Left ventricle myocardium inferior (tissue), 1 donor: Measurements from ENCODE around the gene BTRC. TPM values are rescaled to one million over a fixed set of nuclear protein-coding genes. Genes with fewer than 3 reads are reported as not detected.

Source experiments
- DNase-seq: peaks from one replicate; pipeline ENCODE4 v3.0.0-alpha.2; 2020
- H3K27ac ChIP-seq: fragments of 200-600 bp; replicated peaks from 2 replicates; pipeline ENCODE4 v1.8.0; 2021
- H3K27me3 ChIP-seq: fragments of 200-600 bp; 2 replicates; pipeline ENCODE4 v1.8.0; 2021; ENCODE audit warnings: low read depth
- H3K36me3 ChIP-seq: fragments of 200-600 bp; 2 replicates; pipeline ENCODE4 v1.8.0; 2021
- H3K4me1 ChIP-seq: fragments of 200-600 bp; 2 replicates; pipeline ENCODE4 v1.8.0; 2021
- H3K4me3 ChIP-seq: fragments of 200-600 bp; 2 replicates; pipeline ENCODE4 v1.8.0; 2021; ENCODE audit warnings: mild to moderate bottlenecking, moderate library complexity
- H3K9me3 ChIP-seq: fragments of 200-600 bp; replicated peaks from 2 replicates; pipeline ENCODE4 v1.8.0; 2021
- CTCF ChIP-seq: fragments of 200-600 bp; IDR thresholded peaks from 2 replicates; pipeline ENCODE4 v1.8.0; 2021; ENCODE audit warnings: antibody characterized with exemption, mild to moderate bottlenecking, borderline replicate concordance
- intact Hi-C: fragments of 100-400 bp; cut with micrococcal nuclease; formaldehyde crosslinking; loops from one replicate; pipeline ENCODE4 v1.11.0; 2022
- total RNA-seq: library from RNA; stranded (reverse); fragmentation: NEBNext Ultra II Directional; extraction: Animal tissue kit (Norgen Biotek cat#: 25700); gene quantifications from one replicate; pipeline ENCODE4 v1.2.1, GENCODE V29; 2021
- donor health status: DM: no; HTN: yes; CAD: no; lungs with severe emphysema.

The BTRC gene
- total RNA-seq, 1 donor from 2014 or later: 34.8 TPM

GRCh38 chr10:101447477-101447876 lies 93.5 kb downstream of the BTRC start:
- Histone ChIP-seq H3K27ac (peak overlapping the region; percentile 69), H3K27me3 (no peaks in the 10 kb centered on the region), H3K4me3 (no peak overlapping the region), H3K4me1 (peaks cover 79% of the 10 kb centered on the region), H3K36me3 (no peaks in the 10 kb centered on the region), H3K9me3 (no peaks in the 10 kb centered on the region)
- no peak for TF ChIP-seq CTCF
- DNase-seq: no peak
- intact Hi-C loops: loop anchor here (10.0 kb wide), 1 partner anchor 153 kb away; no protein-coding TSS in a partner anchor

- intact Hi-C loops: no loop called here
- no peak for TF ChIP-seq CTCF
- H3K36me3 ChIP-seq: no peaks in the 10 kb centered on the region
- H3K27me3 ChIP-seq: no peaks in the 10 kb centered on the region
- peaks cover 71% of the 10 kb centered on the region for H3K4me1 ChIP-seq
- no peak for DNase-seq
- no peak overlapping the region for H3K27ac ChIP-seq
- H3K4me3 ChIP-seq: no peak overlapping the region
- no peaks in the 10 kb centered on the region for H3K9me3 ChIP-seq
Observed at GRCh38 chr10:101450277-101451080, 96.5 kb downstream of the BTRC start.

DNA sequence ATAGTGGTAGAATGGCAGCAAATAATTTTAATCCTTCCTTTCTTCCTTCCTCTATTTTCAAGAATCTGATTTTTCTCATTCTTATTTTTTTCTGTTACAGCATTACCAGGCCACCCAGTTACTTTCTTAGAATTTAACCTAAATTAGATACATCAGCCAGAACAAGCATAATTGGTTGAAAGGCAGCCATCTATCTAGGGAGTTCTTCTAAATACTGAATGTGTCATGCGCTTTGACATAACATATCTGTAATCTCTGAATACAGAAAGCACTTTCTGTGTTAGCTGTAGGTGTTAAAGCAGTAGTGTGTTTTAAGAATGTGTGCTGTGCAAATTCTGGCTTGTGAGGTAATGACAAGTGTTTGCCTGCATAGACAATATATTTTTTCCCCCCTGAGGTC lies 97.3 kb downstream of the BTRC start:
- TF ChIP-seq CTCF: no peak
- H3K27ac ChIP-seq: no peak overlapping the region
- H3K36me3 ChIP-seq: no peaks in the 10 kb centered on the region
- H3K9me3 ChIP-seq: no peaks in the 10 kb centered on the region
- no peaks in the 10 kb centered on the region for H3K27me3 ChIP-seq
- no peak overlapping the region for H3K4me3 ChIP-seq
- intact Hi-C loops: no loop called here
- H3K4me1 ChIP-seq: peaks cover 64% of the 10 kb centered on the region
- DNase-seq: no peak

DNA sequence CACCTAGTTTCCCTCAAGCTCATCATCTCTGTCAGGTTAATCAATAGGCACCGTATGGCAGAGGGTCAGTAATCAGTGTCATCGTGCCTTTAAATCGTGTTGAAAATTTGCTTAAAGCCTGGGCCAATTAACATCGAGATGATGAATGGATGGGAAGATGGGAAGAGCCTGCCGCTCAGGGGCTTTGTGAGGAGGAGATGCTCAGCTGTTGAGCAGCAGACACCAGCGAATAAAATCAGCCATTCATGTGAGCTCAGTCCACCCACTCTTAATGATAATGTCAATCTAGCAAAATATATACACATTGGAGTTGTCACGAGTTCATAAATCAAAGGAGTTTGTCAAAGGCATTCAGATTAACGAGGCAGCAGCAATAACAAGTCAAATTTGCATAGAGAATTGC lies 97.7 kb downstream of the BTRC start:
- intact Hi-C loops: no loop called here
- no peak for DNase-seq
- no peak for TF ChIP-seq CTCF

DNA sequence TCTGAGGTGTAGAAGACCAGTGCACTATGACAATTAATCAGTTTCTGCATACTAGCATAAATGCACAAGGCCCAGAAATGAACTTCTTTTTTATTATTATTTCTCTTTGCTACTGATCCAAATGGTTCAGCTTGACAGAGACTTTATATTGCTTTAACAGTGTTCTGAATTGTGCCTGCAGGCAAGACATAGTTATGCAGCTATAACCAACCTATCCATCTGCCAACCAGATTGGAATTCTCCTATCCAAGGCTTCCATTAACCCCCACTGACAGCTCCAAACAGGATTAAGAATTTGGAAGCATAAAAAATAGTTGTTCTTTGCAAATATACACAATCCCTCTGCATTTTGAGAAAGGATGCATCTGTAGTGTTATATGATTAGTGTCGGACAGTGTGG lies 98.2 kb downstream of the BTRC start:
- no peaks in the 10 kb centered on the region for H3K27me3 ChIP-seq
- H3K4me3 ChIP-seq: no peak overlapping the region
- no peaks in the 10 kb centered on the region for H3K9me3 ChIP-seq
- no peak overlapping the region for H3K27ac ChIP-seq
- DNase-seq: no peak
- intact Hi-C loops: no loop called here
- peaks cover 55% of the 10 kb centered on the region for H3K4me1 ChIP-seq
- no peak for TF ChIP-seq CTCF
- no peaks in the 10 kb centered on the region for H3K36me3 ChIP-seq

More for the DNA sequence above, 97.7 kb downstream of the BTRC start:
- Histone ChIP-seq H3K4me1 (peaks cover 60% of the 10 kb centered on the region), H3K4me3 (no peak overlapping the region), H3K27ac (no peak overlapping the region), H3K9me3 (no peaks in the 10 kb centered on the region), H3K27me3 (no peaks in the 10 kb centered on the region), H3K36me3 (no peaks in the 10 kb centered on the region)
